ENCODE results near the gene CLCNKB.

The CLCNKB gene

GRCh38 chr1:16007671-16008341 is 35.8 kb upstream of the CLCNKB start:
- Histone ChIP-seq H3K9me3 (ENCODE audit: control insufficient read depth in 1 of 2, low read length in 2 of 2) (no peaks in the 10 kb centered on the region), H3K27ac (ENCODE audit: low read length) (no peak overlapping the region), H3K36me3 (ENCODE audit: control insufficient read depth in 1 of 2, insufficient read depth in 2 of 2, low read length in 2 of 2) (no peaks in the 10 kb centered on the region), H3K27me3 (ENCODE audit: low read depth, low read length) (no peaks in the 10 kb centered on the region), H3K4me3 (ENCODE audit: low read depth in 1 of 2, low read length in 2 of 2) (no peak overlapping the region), H3K4me1 (ENCODE audit: control insufficient read depth in 1 of 2, insufficient read depth in 2 of 2, low read length in 2 of 2) (peaks cover 0 to 4% of the 10 kb centered on the region in 2 donors)

- Histone ChIP-seq H3K27me3 (ENCODE audit: low read depth, low read length) (no peaks in the 10 kb centered on the region), H3K27ac (ENCODE audit: low read length) (no peak overlapping the region), H3K4me3 (ENCODE audit: low read depth in 1 of 2, low read length in 2 of 2) (no peak overlapping the region), H3K36me3 (ENCODE audit: control insufficient read depth in 1 of 2, insufficient read depth in 2 of 2, low read length in 2 of 2) (no peaks in the 10 kb centered on the region), H3K9me3 (ENCODE audit: control insufficient read depth in 1 of 2, low read length in 2 of 2) (no peaks in the 10 kb centered on the region), H3K4me1 (ENCODE audit: control insufficient read depth in 1 of 2, insufficient read depth in 2 of 2, low read length in 2 of 2) (peaks cover 0 to 13% of the 10 kb centered on the region in 2 donors)
Measured at GRCh38 chr1:16009030-16009460, 34.5 kb upstream of the CLCNKB start.

- Histone ChIP-seq H3K9me3 (ENCODE audit: control insufficient read depth in 1 of 2, low read length in 2 of 2) (no peaks in the 10 kb centered on the region), H3K27ac (ENCODE audit: low read length) (no peak overlapping the region), H3K27me3 (ENCODE audit: low read depth, low read length) (no peaks in the 10 kb centered on the region)
Measured at GRCh38 chr1:16009678-16010077, 33.9 kb upstream of the CLCNKB start.

GRCh38 chr1:16010837-16011236 is 32.7 kb upstream of the CLCNKB start:
- no peak overlapping the region for H3K4me3 ChIP-seq (ENCODE audit: low read depth in 1 of 2, low read length in 2 of 2)
- H3K27me3 ChIP-seq (ENCODE audit: low read depth, low read length) = no peaks in the 10 kb centered on the region
- no peak overlapping the region for H3K27ac ChIP-seq (ENCODE audit: low read length)
- no peaks in the 10 kb centered on the region for H3K9me3 ChIP-seq (ENCODE audit: control insufficient read depth in 1 of 2, low read length in 2 of 2)
- no peaks in the 10 kb centered on the region for H3K36me3 ChIP-seq (ENCODE audit: control insufficient read depth in 1 of 2, insufficient read depth in 2 of 2, low read length in 2 of 2)
- peaks cover 6 to 21% of the 10 kb centered on the region in 2 donors for H3K4me1 ChIP-seq (ENCODE audit: control insufficient read depth in 1 of 2, insufficient read depth in 2 of 2, low read length in 2 of 2)

More at GRCh38 chr1:16009678-16010077, 33.9 kb upstream of the CLCNKB start:
- H3K36me3 ChIP-seq (ENCODE audit: control insufficient read depth in 1 of 2, insufficient read depth in 2 of 2, low read length in 2 of 2) = no peaks in the 10 kb centered on the region
- H3K4me1 ChIP-seq (ENCODE audit: control insufficient read depth in 1 of 2, insufficient read depth in 2 of 2, low read length in 2 of 2) = peaks cover under 1 to 19% of the 10 kb centered on the region in 2 donors
- no peak overlapping the region for H3K4me3 ChIP-seq (ENCODE audit: low read depth in 1 of 2, low read length in 2 of 2)

- H3K4me3 ChIP-seq (ENCODE audit: low read depth in 1 of 2, low read length in 2 of 2) = peak overlapping the region in 1 of 2 donors; percentile 52
- H3K4me1 ChIP-seq (ENCODE audit: control insufficient read depth in 1 of 2, insufficient read depth in 2 of 2, low read length in 2 of 2) = peaks cover 6 to 25% of the 10 kb centered on the region in 2 donors
- H3K9me3 ChIP-seq (ENCODE audit: control insufficient read depth in 1 of 2, low read length in 2 of 2) = no peaks in the 10 kb centered on the region
- no peak overlapping the region for H3K27ac ChIP-seq (ENCODE audit: low read length)
- H3K36me3 ChIP-seq (ENCODE audit: control insufficient read depth in 1 of 2, insufficient read depth in 2 of 2, low read length in 2 of 2) = no peaks in the 10 kb centered on the region
- no peaks in the 10 kb centered on the region for H3K27me3 ChIP-seq (ENCODE audit: low read depth, low read length)
Measured at GRCh38 chr1:16011936-16012589, 31.5 kb upstream of the CLCNKB start.

- H3K4me3 ChIP-seq (ENCODE audit: low read depth in 1 of 2, low read length in 2 of 2) = peak overlapping the region; percentile 9 to 52
- no peak overlapping the region for H3K27ac ChIP-seq (ENCODE audit: low read length)
- peaks cover 6 to 25% of the 10 kb centered on the region in 2 donors for H3K4me1 ChIP-seq (ENCODE audit: control insufficient read depth in 1 of 2, insufficient read depth in 2 of 2, low read length in 2 of 2)
Measured at GRCh38 chr1:16012590-16013219, 30.9 kb upstream of the CLCNKB start.

GRCh38 chr1:16013220-16013907 is 30.2 kb upstream of the CLCNKB start:
- H3K4me3 ChIP-seq (ENCODE audit: low read depth in 1 of 2, low read length in 2 of 2) = peak overlapping the region; percentile 9 to 52
- peak overlapping the region; percentile 78 for H3K27ac ChIP-seq (ENCODE audit: low read length)
- H3K27me3 ChIP-seq (ENCODE audit: low read depth, low read length) = no peaks in the 10 kb centered on the region
- H3K9me3 ChIP-seq (ENCODE audit: control insufficient read depth in 1 of 2, low read length in 2 of 2) = no peaks in the 10 kb centered on the region
- no peaks in the 10 kb centered on the region for H3K36me3 ChIP-seq (ENCODE audit: control insufficient read depth in 1 of 2, insufficient read depth in 2 of 2, low read length in 2 of 2)
- H3K4me1 ChIP-seq (ENCODE audit: control insufficient read depth in 1 of 2, insufficient read depth in 2 of 2, low read length in 2 of 2) = peaks cover 6 to 29% of the 10 kb centered on the region in 2 donors

More at GRCh38 chr1:16012590-16013219, 30.9 kb upstream of the CLCNKB start:
- Histone ChIP-seq H3K27me3 (ENCODE audit: low read depth, low read length) (no peaks in the 10 kb centered on the region), H3K9me3 (ENCODE audit: control insufficient read depth in 1 of 2, low read length in 2 of 2) (no peaks in the 10 kb centered on the region), H3K36me3 (ENCODE audit: control insufficient read depth in 1 of 2, insufficient read depth in 2 of 2, low read length in 2 of 2) (no peaks in the 10 kb centered on the region)

GRCh38 chr1:16013908-16014258 is 29.7 kb upstream of the CLCNKB start:
- Histone ChIP-seq H3K27ac (ENCODE audit: low read length) (peak overlapping the region; percentile 78), H3K27me3 (ENCODE audit: low read depth, low read length) (no peaks in the 10 kb centered on the region), H3K36me3 (ENCODE audit: control insufficient read depth in 1 of 2, insufficient read depth in 2 of 2, low read length in 2 of 2) (no peaks in the 10 kb centered on the region), H3K4me1 (ENCODE audit: control insufficient read depth in 1 of 2, insufficient read depth in 2 of 2, low read length in 2 of 2) (peaks cover 6 to 33% of the 10 kb centered on the region in 2 donors), H3K9me3 (ENCODE audit: control insufficient read depth in 1 of 2, low read length in 2 of 2) (no peaks in the 10 kb centered on the region), H3K4me3 (ENCODE audit: low read depth in 1 of 2, low read length in 2 of 2) (peak overlapping the region in 1 of 2 donors; percentile 52)

- Histone ChIP-seq H3K4me3 (ENCODE audit: low read depth in 1 of 2, low read length in 2 of 2) (peak overlapping the region in 1 of 2 donors; percentile 73), H3K4me1 (ENCODE audit: control insufficient read depth in 1 of 2, insufficient read depth in 2 of 2, low read length in 2 of 2) (peaks cover 6 to 38% of the 10 kb centered on the region in 2 donors), H3K27ac (ENCODE audit: low read length) (peak overlapping the region; percentile 78), H3K27me3 (ENCODE audit: low read depth, low read length) (no peaks in the 10 kb centered on the region), H3K36me3 (ENCODE audit: control insufficient read depth in 1 of 2, insufficient read depth in 2 of 2, low read length in 2 of 2) (no peaks in the 10 kb centered on the region), H3K9me3 (ENCODE audit: control insufficient read depth in 1 of 2, low read length in 2 of 2) (no peaks in the 10 kb centered on the region)
Measured at GRCh38 chr1:16014509-16015482, 28.8 kb upstream of the CLCNKB start.

GRCh38 chr1:16015491-16015890 is 28.1 kb upstream of the CLCNKB start:
- H3K27ac ChIP-seq (ENCODE audit: low read length) = peak overlapping the region; percentile 78

More at GRCh38 chr1:16015491-16015890, 28.1 kb upstream of the CLCNKB start:
- H3K36me3 ChIP-seq (ENCODE audit: control insufficient read depth in 1 of 2, insufficient read depth in 2 of 2, low read length in 2 of 2) = no peaks in the 10 kb centered on the region
- no peaks in the 10 kb centered on the region for H3K27me3 ChIP-seq (ENCODE audit: low read depth, low read length)
- peak overlapping the region in 1 of 2 donors; percentile 73 for H3K4me3 ChIP-seq (ENCODE audit: low read depth in 1 of 2, low read length in 2 of 2)
- H3K9me3 ChIP-seq (ENCODE audit: control insufficient read depth in 1 of 2, low read length in 2 of 2) = no peaks in the 10 kb centered on the region
- peaks cover 6 to 45% of the 10 kb centered on the region in 2 donors for H3K4me1 ChIP-seq (ENCODE audit: control insufficient read depth in 1 of 2, insufficient read depth in 2 of 2, low read length in 2 of 2)
